Stimulated activated CD4-positive, alpha-beta T cell treated with anti-CD3 and anti-CD28 coated beads, TNF-alpha, amount 100 ng/mL, for 24 hours (primary cell): Measurements from ENCODE around the gene KRTAP19-5.
"Not testable (repeated sequence)": the region's sequence is repeated elsewhere in the genome, so short reads cannot be mapped to it uniquely, and the experiment has no call there.

Experiments used
- DNase-seq, 3 experiments: peaks; one replicate each; pipeline ENCODE4 v3.0.0-alpha.2; 2020; ENCODE audit warnings: low read depth in 3 of 3

The KRTAP19-5 gene

DNA sequence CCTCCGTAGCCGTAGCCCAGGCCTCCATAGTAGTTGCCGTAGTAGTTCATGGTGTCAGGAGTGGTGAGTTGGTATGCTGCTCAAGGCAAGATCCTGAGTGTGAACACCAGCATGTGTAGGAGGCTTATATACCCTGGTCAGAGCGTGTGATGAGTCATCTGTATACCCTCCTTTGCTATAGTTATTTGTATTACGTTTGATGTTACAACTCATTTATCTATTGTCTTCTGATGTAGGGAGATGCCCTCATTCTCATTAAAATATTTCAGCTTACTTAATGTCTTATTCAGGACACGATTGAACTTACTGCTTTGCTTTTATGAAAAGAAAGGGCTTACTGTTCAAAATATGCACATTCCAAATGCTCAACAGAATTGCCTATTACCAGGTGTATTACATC, at the start of gene KRTAP19-5:
KRTAP19-5 (minus strand) TSS at position 101 of the 400 bp plus-strand sequence; CDS start at position 50, 51 bp downstream.
- no peak for DNase-seq

GRCh38 chr21:30541764-30542163, 39.8 kb upstream of the KRTAP19-5 start, which contains the start of gene KRTAP19-6:
Gene KRTAP19-6 (minus strand): TSS chr21:30541864. CDS start chr21:30541833, 31 bp downstream.
- no peak for DNase-seq

- DNase-seq, result no peak
Observed at GRCh38 chr21:30518876-30519275, 16.9 kb upstream of the KRTAP19-5 start.

- DNase-seq, result no peak
Observed at GRCh38 chr21:30515681-30516080, 13.7 kb upstream of the KRTAP19-5 start.

- not testable (repeated sequence) for DNase-seq
Observed at GRCh38 chr21:30505621-30506205, 3.8 kb upstream of the KRTAP19-5 start.

- no peak for DNase-seq
Observed at GRCh38 chr21:30497065-30497464, 4.9 kb downstream of the KRTAP19-5 start, which contains the start of gene KRTAP19-4. Gene KRTAP19-4 (minus strand): TSS chr21:30497165. CDS start chr21:30497110, 55 bp downstream.

GRCh38 chr21:30491963-30492428, 9.9 kb downstream of the KRTAP19-5 start, which contains the start of gene KRTAP19-3:
Gene KRTAP19-3 (minus strand): TSS chr21:30492013. CDS start chr21:30491957, 56 bp downstream.
- no peak for DNase-seq

DNA sequence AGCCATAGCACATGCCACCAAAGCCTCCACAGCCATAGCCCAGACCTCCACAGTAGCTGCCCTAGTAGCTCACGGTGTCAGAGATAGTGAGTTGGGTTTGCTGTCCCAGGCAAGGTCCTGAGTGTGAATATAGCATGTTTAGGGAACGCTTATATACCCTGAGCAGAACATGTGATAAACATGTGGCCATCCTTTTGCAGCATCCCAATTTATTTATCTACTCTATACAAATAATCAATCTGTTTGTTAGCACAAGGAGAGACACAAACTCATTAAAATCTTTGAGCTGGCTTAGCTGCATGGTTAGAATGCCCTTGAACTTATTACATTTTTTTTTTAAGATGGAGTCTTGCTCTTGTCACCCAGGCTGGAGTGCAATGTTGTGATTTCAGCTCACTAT, 14.6 kb downstream of the KRTAP19-5 start, which contains the start of gene KRTAP19-2:
KRTAP19-2 (minus strand) TSS at position 101 of the 400 bp plus-strand sequence; CDS start at position 13, 88 bp downstream.
- DNase-seq, result no peak

DNA sequence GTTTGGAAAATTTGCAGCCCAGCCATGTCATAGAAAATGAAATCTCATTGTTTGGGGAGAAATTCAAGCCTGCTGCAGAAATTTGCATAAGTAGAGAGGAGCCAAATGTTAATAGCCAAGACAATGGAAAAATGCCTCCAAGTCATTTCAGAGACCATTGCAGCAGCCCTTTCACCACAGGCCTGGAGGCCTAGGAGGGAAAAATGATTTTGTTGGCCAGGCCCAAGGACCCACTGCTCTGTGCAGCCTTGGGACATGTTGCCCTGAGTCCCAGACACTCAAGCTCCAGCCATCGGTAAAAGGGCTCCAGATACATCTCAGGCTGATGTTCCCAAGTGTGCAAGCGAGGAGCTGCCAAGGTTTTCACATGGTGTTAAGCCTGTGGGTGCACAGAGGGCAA, 15.8 kb downstream of the KRTAP19-5 start:
- DNase-seq, result no peak

DNA sequence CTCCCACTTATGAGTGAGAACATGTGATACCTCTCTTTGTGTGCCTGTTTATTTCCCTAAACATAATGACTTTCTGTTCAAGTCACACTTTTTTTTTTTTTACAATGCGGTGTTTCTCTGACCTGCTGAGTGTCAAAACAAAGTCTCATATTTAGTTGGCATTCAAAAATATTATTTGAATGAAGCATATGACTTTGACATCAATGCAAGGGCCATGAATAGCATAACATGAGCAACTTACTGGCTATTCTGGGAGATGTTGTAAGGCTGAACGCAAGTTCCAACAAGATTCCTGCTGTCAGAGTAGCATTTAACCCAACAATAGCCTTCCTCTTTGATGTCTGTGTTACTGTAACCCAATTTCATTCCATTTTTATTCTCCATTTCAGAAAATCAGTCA, 19.8 kb downstream of the KRTAP19-5 start:
- DNase-seq, result no peak

DNA sequence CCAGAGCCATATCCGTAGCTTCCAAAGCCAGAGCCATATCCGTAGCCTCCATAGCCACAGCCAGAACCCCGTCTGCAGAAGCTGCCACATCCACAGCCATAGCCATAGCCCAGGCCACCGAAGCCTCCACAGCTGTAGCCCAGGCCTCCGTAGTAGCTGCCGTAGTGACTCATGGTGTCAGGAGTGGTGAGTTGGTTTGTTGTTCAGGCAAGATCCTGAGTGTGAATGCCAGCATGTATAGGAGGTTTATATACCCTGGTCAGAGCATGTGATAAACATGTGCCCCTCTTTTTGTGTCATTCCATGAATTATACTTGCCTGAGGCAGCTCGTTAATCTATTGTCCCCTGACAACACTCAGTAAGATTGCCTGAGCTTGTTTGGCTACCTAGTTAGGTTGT, 21.8 kb downstream of the KRTAP19-5 start, which contains the start of gene KRTAP19-1:
KRTAP19-1 (minus strand) TSS at position 223 of the 400 bp plus-strand sequence; CDS start at position 173, 50 bp downstream.
- no peak for DNase-seq

GRCh38 chr21:30479259-30479658, 22.7 kb downstream of the KRTAP19-5 start:
- no peak for DNase-seq

DNA sequence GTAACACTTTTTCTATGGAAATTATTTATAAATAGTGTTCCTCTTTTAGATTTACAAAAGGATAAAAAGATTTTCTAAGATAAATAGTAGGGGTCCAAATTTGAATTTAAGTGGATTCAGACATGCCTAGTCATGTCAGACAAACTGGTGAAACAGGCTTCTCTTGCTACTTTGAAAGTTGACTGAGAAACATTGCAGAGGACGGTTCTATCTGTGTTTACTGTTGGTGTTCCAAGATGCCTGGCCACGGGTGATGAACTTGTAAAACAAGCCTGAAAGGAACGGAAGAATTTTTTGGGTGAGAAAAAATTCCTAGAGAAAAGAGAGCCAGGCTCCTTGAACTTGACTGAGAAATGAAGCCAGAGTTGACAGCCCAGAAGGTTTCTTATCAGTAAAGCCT, 23.9 kb downstream of the KRTAP19-5 start:
- DNase-seq, result no peak

- no peak for DNase-seq
Observed at GRCh38 chr21:30468900-30469714, 32.8 kb downstream of the KRTAP19-5 start.

- no peak for DNase-seq
Observed at GRCh38 chr21:30463713-30464112, 38.2 kb downstream of the KRTAP19-5 start.
